SIG-M5 treated with dmso at 0.1 percent for 504 hours (cell line): ENCODE measurements around the gene XYLB.

Experiments used
- DNase-seq: peaks from one replicate; lab custom pipeline; 2025; ENCODE audit not compliant: unreplicated experiment; lab: John Stamatoyannopoulos, UW

The XYLB gene

GRCh38 chr3:38361496-38361895 lies 14.9 kb downstream of the XYLB start:
- DNase-seq = no peak

DNA sequence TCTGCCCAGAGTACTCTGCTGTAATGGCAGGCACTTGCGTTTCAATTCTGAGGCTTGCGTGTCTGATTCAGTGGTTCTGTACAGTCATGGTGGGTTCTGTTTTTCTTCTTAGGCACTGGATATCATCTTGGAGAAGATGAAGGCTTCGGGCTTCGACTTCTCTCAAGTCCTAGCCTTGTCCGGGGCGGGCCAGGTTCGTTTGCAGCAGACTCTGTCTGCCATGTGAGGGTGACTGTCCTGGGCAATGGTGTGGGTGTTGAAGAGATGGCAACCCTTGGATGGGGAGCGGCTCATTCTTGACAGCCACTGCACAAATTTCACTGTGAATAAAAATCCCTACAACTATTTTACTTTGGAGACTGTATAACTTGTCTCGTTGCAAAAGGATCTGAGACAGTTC lies 16.2 kb downstream of the XYLB start:
- no peak for DNase-seq

- no peak for DNase-seq
These were observed 18.3 kb downstream of the XYLB start for GRCh38 chr3:38364721-38365400.

DNA sequence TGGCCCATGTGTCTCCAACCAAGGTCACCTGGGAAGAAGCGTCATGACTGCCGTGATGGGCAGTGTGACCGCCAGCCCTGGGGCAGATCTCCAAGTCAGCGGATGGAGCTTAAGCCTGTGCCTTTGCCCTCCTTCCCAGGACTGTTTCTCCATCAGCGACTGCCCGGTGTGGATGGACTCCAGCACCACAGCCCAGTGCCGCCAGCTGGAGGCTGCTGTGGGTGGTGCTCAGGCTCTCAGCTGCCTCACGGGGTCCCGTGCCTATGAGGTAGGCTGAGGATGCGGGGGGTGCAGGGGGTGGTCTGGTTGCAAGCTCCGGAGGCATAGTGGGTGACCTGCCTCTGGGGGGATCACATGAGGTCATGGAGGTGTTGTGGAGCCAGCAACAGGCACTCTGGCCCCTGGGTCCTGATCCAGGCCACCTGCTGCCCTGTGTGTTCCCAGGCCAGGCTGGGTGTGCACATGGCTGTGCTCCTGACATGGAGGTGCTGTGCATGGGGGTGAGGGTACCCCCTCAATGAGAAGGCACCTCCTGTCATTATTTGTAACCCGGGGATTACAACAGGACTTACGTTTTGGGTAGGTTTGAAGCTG lies 19.0 kb downstream of the XYLB start:
- DNase-seq = no peak

DNA sequence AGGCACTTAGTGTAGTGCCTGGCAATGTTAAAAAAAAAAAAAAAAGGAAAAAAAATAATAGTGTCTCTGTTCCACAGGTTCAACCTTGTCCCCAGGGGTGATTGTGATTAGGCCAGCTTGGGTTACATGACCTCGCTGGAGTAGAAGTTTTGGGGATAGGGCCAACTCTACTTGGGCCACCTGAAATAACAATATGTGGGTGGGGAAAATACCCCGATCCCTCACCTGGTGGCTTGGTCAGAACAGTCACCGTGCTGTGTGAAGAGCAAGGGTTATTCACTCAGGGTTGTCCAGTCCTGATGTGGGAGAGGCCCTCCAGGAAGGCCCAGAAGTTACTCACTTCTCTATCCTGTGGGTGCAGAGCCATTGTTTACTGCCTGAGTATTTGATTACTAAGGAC lies 19.5 kb downstream of the XYLB start:
- no peak for DNase-seq

GRCh38 chr3:38367779-38368178 lies 21.2 kb downstream of the XYLB start:
- no peak for DNase-seq

DNA sequence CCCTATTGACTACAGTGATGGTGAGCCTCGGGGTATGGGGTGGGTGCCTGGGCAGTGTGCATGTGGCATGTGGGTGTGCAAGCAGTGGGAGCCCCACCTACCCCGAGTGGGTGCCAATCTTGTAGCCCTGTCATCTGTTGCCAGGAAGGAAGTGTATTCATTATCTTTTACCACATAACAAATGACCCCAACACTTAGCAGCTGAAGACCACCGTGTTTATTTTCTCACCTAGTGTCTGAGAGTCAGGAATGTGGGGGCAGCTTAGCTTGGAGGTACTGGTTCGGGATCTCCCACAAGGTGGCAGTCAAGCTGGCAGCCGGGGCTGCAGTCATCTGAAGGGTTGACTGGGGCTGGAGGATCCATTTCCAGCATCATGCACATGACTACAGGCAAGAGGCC lies 21.7 kb downstream of the XYLB start:
- DNase-seq = no peak

DNA sequence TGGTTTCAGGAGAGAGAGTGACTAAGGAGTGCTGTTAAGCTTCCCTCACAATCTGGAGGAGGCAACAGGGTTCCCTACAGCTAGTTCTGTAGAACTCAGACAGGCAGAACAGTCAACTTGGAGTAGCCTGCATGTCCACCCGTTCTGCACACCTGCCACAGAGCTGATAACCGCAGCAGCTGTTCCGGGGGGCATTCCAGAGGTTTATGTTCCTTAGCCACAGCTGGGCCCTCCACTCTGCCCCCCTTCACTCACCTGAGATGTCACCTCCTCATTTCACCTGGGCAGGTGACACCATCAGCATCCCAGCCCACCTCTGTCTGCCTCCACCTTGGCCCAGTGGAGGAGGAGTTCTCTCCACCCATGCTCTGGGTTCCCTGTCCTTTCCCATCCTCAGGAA lies 22.6 kb downstream of the XYLB start:
- DNase-seq = no peak

GRCh38 chr3:38370149-38370548 lies 23.6 kb downstream of the XYLB start:
- no peak for DNase-seq

DNA sequence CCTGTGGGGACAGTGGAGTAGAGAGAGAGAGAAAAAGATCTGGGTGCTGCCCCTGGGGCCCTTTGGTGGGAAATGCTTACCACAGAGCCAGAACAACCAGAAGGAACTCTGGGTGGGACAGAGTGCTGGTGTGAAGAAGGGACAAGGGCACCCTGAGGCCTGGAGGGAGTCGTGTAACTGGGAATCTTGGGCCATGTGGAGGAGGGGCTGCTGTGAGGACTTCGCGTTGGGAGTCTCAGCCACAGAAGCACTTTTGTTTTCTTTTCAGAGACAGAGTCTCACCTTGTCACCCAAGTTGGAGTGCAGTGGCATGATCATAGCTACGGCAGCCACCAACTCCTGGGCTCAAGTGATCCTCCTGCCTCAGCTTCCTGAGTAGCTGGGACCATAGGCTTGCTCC lies 24.3 kb downstream of the XYLB start:
- DNase-seq = no peak

GRCh38 chr3:38371541-38372213 lies 25.1 kb downstream of the XYLB start:
- no peak for DNase-seq

DNA sequence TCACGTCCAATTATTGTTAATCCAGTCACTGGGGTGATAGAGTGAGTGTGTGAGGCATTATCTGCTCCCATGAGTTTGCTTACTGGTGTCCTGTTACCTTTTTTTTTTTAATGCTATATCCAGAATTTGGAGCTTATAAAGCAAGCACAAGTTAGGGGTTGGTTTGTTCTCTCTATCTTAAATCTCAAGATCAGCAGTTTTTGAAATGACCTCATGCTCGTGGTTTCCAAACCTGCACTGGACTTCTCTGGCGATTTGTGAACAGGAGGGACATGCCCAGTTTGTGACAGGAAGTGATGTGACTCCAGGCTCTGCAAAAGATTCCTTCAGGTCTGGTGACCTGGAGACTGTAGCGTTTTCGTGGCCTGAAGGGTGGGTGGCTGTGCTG lies 25.6 kb downstream of the XYLB start:
- DNase-seq = no peak

- no peak for DNase-seq
These were observed 27.6 kb downstream of the XYLB start for GRCh38 chr3:38374221-38374620.

GRCh38 chr3:38375072-38375471 lies 28.5 kb downstream of the XYLB start:
- no peak for DNase-seq

- DNase-seq = no peak
These were observed 29.0 kb downstream of the XYLB start for GRCh38 chr3:38375488-38376097.

- DNase-seq = no peak
These were observed 29.7 kb downstream of the XYLB start for GRCh38 chr3:38376098-38376816.

- DNase-seq = no peak
These were observed 32.7 kb downstream of the XYLB start for GRCh38 chr3:38379201-38379770.

DNA sequence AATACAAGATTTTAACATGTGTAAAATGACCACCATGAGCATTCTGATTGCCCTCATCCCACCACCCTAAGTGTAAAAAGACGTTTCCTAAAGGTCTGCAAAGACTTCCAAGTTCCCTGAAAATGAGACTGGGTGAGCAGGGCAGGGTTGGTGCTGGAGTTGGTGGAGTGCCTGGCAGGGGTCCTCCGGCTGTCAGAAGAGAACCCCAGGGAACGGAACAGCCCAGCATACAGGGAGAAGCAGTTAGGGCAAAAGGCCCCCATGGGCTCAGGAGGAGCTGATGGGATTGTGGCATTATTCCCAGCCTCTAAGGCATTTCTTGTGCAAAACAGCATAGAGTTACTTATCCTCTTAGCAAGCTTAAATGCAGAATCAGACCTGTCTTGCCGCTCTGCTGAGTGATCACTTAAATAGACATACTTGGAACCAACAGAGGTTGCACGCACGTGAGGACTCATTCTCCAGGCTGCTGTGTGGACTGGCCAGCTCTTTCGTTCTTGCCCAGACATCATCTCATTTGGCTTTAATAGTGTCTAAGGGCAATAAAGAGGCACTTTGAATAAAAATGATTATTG lies 36.0 kb downstream of the XYLB start:
- DNase-seq = no peak

DNA sequence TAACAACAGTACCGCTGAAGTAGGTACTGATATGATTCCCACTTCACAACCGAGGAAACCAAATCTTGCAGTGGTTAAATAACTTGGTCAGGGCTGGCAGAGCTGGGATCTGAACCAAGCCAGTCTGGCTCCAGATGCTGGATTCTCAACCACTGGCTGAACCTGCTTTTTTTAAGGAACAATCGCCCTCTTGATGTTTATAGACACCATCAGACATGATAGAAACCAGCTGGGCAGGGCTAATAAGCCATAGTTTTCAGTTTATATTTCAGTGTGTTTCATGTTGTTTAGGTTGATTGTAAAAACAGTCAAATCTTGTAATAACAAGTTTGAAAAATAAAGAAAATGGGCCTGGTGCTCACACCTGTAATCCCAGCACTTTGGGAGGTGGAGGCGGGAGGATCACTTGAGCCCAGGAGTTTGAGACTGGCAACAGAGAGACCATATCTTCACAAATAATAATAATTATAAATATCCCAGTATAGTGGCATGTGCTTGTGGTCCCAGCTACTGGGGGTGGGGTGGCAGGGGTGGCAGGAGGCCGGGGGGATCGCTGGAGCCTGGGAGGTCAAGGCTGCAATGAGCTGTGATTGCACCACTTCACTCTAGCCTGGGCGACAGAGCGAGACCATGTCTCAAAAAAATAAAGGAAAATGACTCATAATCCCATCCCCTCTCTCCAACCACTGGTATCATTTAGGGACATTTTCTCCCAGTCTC lies 36.7 kb downstream of the XYLB start:
- DNase-seq = no peak
